Sigmoid colon (tissue), 7 donors: ENCODE measurements around the gene LDLRAD4. TPM values are rescaled to one million over a fixed set of nuclear protein-coding genes. Genes with fewer than 3 reads are reported as not detected.

Experiments used
- DNase-seq: peaks from one replicate; pipeline ENCODE4 v3.0.0-alpha.2; 2019
- H3K27ac ChIP-seq, 4 donors: fragments of 200-600 bp; sonication (generic); one replicate each; pipeline ENCODE4 v1.5.1; 2016 to 2019; ENCODE audit warnings: mild to moderate bottlenecking in 1 of 4
- H3K27me3 ChIP-seq, 3 donors: fragments of 200-600 bp; sonication (generic); one replicate each; pipeline ENCODE4 v1.5.1; 2019; ENCODE audit warnings: mild to moderate bottlenecking in 1 of 3
- H3K36me3 ChIP-seq, 4 donors: fragments of 200-600 bp; sonication (generic); one replicate each; pipeline ENCODE4 v1.5.1; 2016 to 2019
- H3K4me1 ChIP-seq, 4 donors: fragments of 200-600 bp; sonication (generic); one replicate each; pipeline ENCODE4 v1.5.1; 2017 to 2019
- H3K4me3 ChIP-seq, 4 donors: fragments of 200-600 bp; sonication (generic); one replicate each; pipeline ENCODE4 v1.5.1; 2017 to 2019; ENCODE audit warnings: mild to moderate bottlenecking in 2 of 4, moderate library complexity in 1 of 4
- H3K9me3 ChIP-seq, 4 donors: fragments of 200-600 bp in 3 of 4; sonication (generic) in 3 of 4; one replicate each; pipeline versions ENCODE4 v1.5.1 to v1.6.1; 2013 to 2019
- EP300 ChIP-seq, 4 donors: sonication (generic); formaldehyde crosslinking; IDR thresholded peaks; one replicate each; pipeline ENCODE4 v1.6.1; 2017; ENCODE audit warnings: antibody characterized with exemption in 4 of 4
- POLR2A ChIP-seq, 2 donors: fragments of 450-650 bp; IDR thresholded peaks; one replicate each; pipeline ENCODE4 v1.6.1; 2016; ENCODE audit warnings: antibody characterized with exemption in 2 of 2, mild to moderate bottlenecking in 2 of 2, moderate library complexity in 2 of 2
- POLR2AphosphoS5 ChIP-seq, 4 donors: sonication (generic); formaldehyde crosslinking; IDR thresholded peaks; one replicate each; pipeline ENCODE4 v1.6.1; 2017; ENCODE audit warnings: antibody characterized with exemption in 4 of 4
- WGBS, 2 donors: extraction: QIAGEN DNeasy Blood & Tissue Kit; methylation state at CpG; one replicate each; pipeline ENCODE4 v1.1.7; 2013; 5-methylcytosine and 5-hydroxymethylcytosine counted together
- intact Hi-C: fragments of 100-400 bp; cut with DNase I; formaldehyde crosslinking; loops from one replicate; pipeline ENCODE4 v1.15.1; 2023
- polyA plus RNA-seq, 3 donors: library from polyadenylated mRNA; stranded (reverse); fragments of 200-250 nt; gene quantifications; one replicate each; pipeline ENCODE4 v1.2.3, GENCODE V29; 2013
- total RNA-seq, 4 donors: library from RNA; depleted of rRNA; stranded (reverse); fragments of >200 nt; gene quantifications; one replicate each; pipeline ENCODE4 v1.1.0, GENCODE V29; 2016
- TF ChIP-seq, protein P1 (sequence below), 4 experiments: fragments of 450-650 bp in 3 of 4; fragments of 200-600 bp in 1 of 4; IDR thresholded peaks; one replicate each; pipeline ENCODE4 v1.5.1; 2016 to 2019; ENCODE audit warnings: antibody characterized with exemption in 4 of 4, mild to moderate bottlenecking in 3 of 4, moderate library complexity in 2 of 4
- donor health status: healthy with polysubstance abuse.
- donor health status: Bipolar disorder and iron deficiency.
- donor health status: healthy.

LDLRAD4 gene
- total and polyA plus RNA-seq, 7 donors: 1.2 to 28.2 (median 17.2) TPM

DNA sequence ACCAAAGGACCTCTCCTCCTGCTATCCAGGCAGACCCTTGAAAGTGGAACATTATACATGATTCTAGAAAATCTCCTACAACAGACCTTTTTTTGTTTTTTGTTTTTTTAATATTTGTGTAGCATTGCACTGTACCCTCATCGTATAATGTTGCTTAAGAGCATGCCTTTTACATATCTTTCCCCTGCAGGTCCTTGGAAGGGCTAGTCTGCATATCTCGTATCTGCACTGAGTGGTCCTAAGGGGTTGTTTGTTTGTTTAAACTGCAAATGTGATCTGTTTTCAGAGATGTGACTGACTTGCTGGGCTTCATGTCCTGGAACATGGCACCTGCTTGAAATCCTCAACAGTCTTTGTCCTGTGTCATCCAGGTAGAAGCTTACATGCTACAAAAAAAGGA lies 303.7 kb downstream of the LDLRAD4 start:
- WGBS, 2 donors: 92 to 94% methylated on average over 2 of the region's 2 CpGs
- no peak for DNase-seq
- no peaks in the 10 kb centered on the region for H3K9me3 ChIP-seq
- H3K4me3 ChIP-seq: no peak overlapping the region
- intact Hi-C loops: no loop called here
- no peaks in the 10 kb centered on the region for H3K36me3 ChIP-seq
- H3K27ac ChIP-seq: no peak overlapping the region
- peaks cover 0 to 5% (median 0%) of the 10 kb centered on the region in 4 donors for H3K4me1 ChIP-seq
- no peak for TF ChIP-seq EP300 (IDR thresholded peaks at IDR 0.05)
- no peaks in the 10 kb centered on the region for H3K27me3 ChIP-seq

DNA sequence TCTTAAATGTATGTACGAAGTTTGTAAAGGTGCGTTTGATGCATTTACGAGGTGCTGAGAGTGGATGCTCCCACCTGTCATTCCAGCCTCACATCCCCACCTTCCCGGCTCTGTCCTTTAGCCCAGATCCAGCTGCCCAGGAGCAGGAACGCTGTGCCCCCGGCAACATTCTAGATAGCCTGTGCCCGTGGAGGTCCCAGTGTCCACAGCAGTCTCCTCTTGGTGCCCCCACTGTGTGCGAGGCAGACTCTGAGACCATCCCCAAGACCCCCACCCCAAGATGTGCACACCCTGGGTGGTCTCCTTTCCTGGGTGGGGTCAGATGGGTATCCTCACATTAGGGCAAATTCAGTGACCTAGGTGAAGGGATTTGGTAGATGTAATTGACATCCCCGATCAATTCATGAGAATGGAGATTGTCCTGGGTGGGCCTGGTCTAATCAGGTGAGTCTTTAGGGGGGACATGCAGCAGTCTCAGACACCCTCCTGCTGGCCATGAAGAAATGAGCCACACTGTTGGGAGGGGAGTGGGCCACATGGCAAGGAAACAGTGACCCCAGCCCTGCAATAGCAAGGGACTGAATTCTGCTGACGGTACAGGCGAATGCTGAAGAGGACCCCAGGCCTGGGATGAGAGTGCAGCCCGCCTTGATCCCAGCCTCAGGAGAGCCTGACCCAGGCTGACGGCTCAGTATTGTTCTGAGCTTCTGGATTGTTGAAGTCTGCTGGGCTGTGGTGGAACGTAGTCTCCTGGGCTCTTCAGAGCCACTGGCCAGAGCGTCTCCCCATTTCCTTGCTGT lies 304.5 kb downstream of the LDLRAD4 start:
- intact Hi-C loops: no loop called here
- Histone ChIP-seq H3K9me3 (no peaks in the 10 kb centered on the region), H3K27me3 (no peaks in the 10 kb centered on the region), H3K4me3 (no peak overlapping the region), H3K4me1 (peaks cover 0 to 5% (median 0%) of the 10 kb centered on the region in 4 donors), H3K27ac (no peak overlapping the region), H3K36me3 (no peaks in the 10 kb centered on the region)
- 89 to 90% methylated on average over 15 of the region's 15 CpGs for WGBS, 2 donors
- no peak for TF ChIP-seq EP300 (IDR thresholded peaks at IDR 0.05)
- TF ChIP-seq, protein P1, sequence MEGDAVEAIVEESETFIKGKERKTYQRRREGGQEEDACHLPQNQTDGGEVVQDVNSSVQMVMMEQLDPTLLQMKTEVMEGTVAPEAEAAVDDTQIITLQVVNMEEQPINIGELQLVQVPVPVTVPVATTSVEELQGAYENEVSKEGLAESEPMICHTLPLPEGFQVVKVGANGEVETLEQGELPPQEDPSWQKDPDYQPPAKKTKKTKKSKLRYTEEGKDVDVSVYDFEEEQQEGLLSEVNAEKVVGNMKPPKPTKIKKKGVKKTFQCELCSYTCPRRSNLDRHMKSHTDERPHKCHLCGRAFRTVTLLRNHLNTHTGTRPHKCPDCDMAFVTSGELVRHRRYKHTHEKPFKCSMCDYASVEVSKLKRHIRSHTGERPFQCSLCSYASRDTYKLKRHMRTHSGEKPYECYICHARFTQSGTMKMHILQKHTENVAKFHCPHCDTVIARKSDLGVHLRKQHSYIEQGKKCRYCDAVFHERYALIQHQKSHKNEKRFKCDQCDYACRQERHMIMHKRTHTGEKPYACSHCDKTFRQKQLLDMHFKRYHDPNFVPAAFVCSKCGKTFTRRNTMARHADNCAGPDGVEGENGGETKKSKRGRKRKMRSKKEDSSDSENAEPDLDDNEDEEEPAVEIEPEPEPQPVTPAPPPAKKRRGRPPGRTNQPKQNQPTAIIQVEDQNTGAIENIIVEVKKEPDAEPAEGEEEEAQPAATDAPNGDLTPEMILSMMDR (IDR thresholded peaks at IDR 0.05): no peak
- no peak for TF ChIP-seq POLR2AphosphoS5 (IDR thresholded peaks at IDR 0.05)
- no peak for TF ChIP-seq POLR2A (IDR thresholded peaks at IDR 0.05)
- no peak for DNase-seq

DNA sequence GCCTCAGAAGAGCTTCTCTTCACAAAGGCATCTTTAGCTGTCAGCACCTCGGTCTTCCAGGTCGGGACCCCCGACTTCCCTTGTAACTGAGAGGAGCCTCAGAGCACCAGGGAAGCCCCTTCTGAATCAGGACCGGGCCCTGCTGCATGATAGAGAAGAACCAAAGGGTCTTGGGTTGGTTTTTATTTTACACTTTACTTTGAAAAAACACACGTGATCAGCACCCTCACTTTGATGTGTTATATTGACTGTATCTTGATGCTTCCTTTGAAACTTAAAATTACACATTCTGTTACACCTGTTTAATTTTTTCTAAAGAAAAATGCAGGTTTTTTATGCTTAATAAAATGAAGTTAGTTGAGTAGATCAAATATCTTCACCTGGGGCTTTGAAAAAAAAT lies 305.5 kb downstream of the LDLRAD4 start:
- WGBS, 2 donors: 88 to 94% methylated on average over 5 of the region's 5 CpGs
- intact Hi-C loops: no loop called here
- H3K27me3 ChIP-seq: no peaks in the 10 kb centered on the region

DNA sequence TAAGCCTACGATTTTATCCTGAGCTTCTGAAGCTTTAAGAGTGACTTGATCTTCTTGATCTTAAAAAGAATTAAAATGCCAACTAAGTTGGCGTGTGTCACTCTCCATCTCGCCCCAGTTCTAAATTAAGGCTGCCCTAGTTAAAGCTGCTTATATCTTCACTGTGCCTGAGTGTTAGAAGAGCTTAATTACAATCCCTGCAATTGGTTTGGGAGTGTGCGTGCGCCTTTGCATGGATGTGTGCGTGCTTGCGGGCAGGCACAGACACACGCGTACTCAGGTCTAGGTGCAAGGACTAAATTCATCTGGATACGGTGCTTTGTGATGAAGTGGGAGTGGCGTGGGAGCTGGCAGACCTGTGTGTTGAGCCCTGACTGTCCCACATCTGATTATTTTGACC lies 306.3 kb downstream of the LDLRAD4 start:
- Histone ChIP-seq H3K27ac (no peak overlapping the region), H3K9me3 (no peaks in the 10 kb centered on the region), H3K4me3 (no peak overlapping the region), H3K27me3 (no peaks in the 10 kb centered on the region), H3K4me1 (peaks cover 0 to 11% (median 2%) of the 10 kb centered on the region in 4 donors), H3K36me3 (no peaks in the 10 kb centered on the region)
- no peak for TF ChIP-seq POLR2AphosphoS5 (IDR thresholded peaks at IDR 0.05)
- TF ChIP-seq EP300 (IDR thresholded peaks at IDR 0.05): no peak
- TF ChIP-seq, protein P1 (IDR thresholded peaks at IDR 0.05): no peak
- TF ChIP-seq POLR2A (IDR thresholded peaks at IDR 0.05): no peak
- DNase-seq: no peak
- WGBS, 2 donors: 86 to 87% methylated on average over 11 of the region's 11 CpGs
- intact Hi-C loops: no loop called here

More for the DNA sequence above, 305.5 kb downstream of the LDLRAD4 start:
- Histone ChIP-seq H3K9me3 (no peaks in the 10 kb centered on the region), H3K4me1 (peaks cover 0 to 5% (median 0%) of the 10 kb centered on the region in 4 donors), H3K36me3 (no peaks in the 10 kb centered on the region), H3K27ac (no peak overlapping the region), H3K4me3 (no peak overlapping the region)
- peak; percentile 46 for DNase-seq
- TF ChIP-seq, protein P1 (IDR thresholded peaks at IDR 0.05): no peak
- no peak for TF ChIP-seq POLR2AphosphoS5 (IDR thresholded peaks at IDR 0.05)
- no peak for TF ChIP-seq EP300 (IDR thresholded peaks at IDR 0.05)
- TF ChIP-seq POLR2A (IDR thresholded peaks at IDR 0.05): no peak

DNA sequence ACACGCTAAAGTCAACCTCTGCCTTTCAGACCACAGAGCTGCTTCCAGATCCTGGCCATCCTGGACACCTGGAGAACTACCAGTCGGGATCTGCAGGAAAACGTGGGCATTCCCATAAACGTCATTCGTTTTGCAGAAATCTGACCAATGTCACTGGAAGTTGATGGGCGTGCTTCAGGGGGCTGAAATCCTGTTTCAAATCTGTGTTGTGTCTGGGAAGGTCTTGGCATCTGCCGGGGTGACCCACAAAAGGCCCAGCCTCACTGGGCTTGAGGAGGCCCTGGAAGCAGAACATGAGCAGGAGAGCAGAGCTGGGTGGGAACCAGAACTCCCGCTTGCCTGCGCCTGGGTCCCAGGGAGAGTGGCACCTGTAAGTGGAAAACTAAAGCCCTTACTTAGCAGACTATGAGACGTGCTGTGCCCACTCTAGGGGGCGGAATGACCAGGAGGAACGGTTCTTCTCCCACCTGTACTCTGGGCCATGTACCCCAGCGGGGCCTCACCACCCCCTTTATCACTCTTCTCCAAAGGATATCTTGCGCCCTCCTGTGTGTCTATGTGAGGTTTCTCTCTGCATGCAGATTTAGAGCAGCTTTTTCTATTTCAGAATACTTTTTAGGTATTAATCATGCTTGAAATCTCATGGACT lies 306.9 kb downstream of the LDLRAD4 start:
- Histone ChIP-seq H3K9me3 (no peaks in the 10 kb centered on the region), H3K4me1 (peaks cover 0 to 17% (median 6%) of the 10 kb centered on the region in 4 donors), H3K27me3 (no peaks in the 10 kb centered on the region), H3K4me3 (no peak overlapping the region), H3K36me3 (no peaks in the 10 kb centered on the region), H3K27ac (no peak overlapping the region)
- TF ChIP-seq POLR2AphosphoS5 (IDR thresholded peaks at IDR 0.05) (no peak), POLR2A (IDR thresholded peaks at IDR 0.05) (no peak), EP300 (IDR thresholded peaks at IDR 0.05) (no peak)
- TF ChIP-seq, protein P1 (IDR thresholded peaks at IDR 0.05): no peak
- intact Hi-C loops: no loop called here
- WGBS, 2 donors: 95% methylated on average over 14 of the region's 14 CpGs
- DNase-seq: no peak
